H9 (cell line): ENCODE results near the gene BCCIP. TPM values are rescaled to one million over a fixed set of nuclear protein-coding genes. Genes with fewer than 3 reads are reported as not detected.

Source experiments
- DNase-seq: peaks from one replicate; pipeline ENCODE4 v3.0.0-alpha.2; 2017
- H2AFZ ChIP-seq: one replicate; pipeline ENCODE4 v1.6.1; 2013; ENCODE audit warnings: mild to moderate bottlenecking, low read length, control low read depth, moderate library complexity
- H2AK5ac ChIP-seq: 2 replicates; pipeline ENCODE4 v1.6.1; 2013; ENCODE audit warnings: low read length, control low read depth, mixed read lengths; ENCODE audit not compliant: insufficient read length
- H2BK120ac ChIP-seq: one replicate; pipeline ENCODE4 v1.6.1; 2013; ENCODE audit warnings: low read depth, mild to moderate bottlenecking, low read length, control low read depth, inconsistent platforms; ENCODE audit not compliant: poor library complexity, severe bottlenecking
- H2BK12ac ChIP-seq: 2 replicates; pipeline ENCODE4 v1.6.1; 2013; ENCODE audit warnings: low read length, control low read depth, mixed read lengths, low read depth; ENCODE audit not compliant: insufficient read length
- H2BK15ac ChIP-seq: 2 replicates; pipeline ENCODE4 v1.6.1; 2013; ENCODE audit warnings: low read depth, low read length, control low read depth
- H2BK20ac ChIP-seq: one replicate; pipeline ENCODE4 v1.6.1; 2013; ENCODE audit warnings: low read depth, mild to moderate bottlenecking, low read length, control low read depth, inconsistent platforms; ENCODE audit not compliant: poor library complexity, severe bottlenecking
- H2BK5ac ChIP-seq: 2 replicates; pipeline ENCODE4 v1.6.1; 2013; ENCODE audit warnings: low read length, control low read depth, mixed read lengths; ENCODE audit not compliant: insufficient read length
- H3K14ac ChIP-seq: 2 replicates; pipeline ENCODE4 v1.6.1; 2013; ENCODE audit warnings: low read length, control low read depth; ENCODE audit not compliant: insufficient read depth
- H3K18ac ChIP-seq: 2 replicates; pipeline ENCODE4 v1.6.1; 2013; ENCODE audit warnings: low read depth, mild to moderate bottlenecking, mixed read lengths, low read length, control low read depth; ENCODE audit not compliant: insufficient read length
- H3K23ac ChIP-seq: 2 replicates; pipeline ENCODE4 v1.6.1; 2013; ENCODE audit warnings: low read length, control low read depth, mixed read lengths, low read depth; ENCODE audit not compliant: insufficient read length
- H3K23me2 ChIP-seq: 2 replicates; pipeline ENCODE4 v1.6.1; 2013; ENCODE audit warnings: low read depth, mild to moderate bottlenecking, mixed read lengths, low read length, control low read depth; ENCODE audit not compliant: insufficient read length, poor library complexity, severe bottlenecking
- H3K27ac ChIP-seq: 2 replicates; pipeline ENCODE4 v1.5.1; 2013; ENCODE audit warnings: low read length, control low read depth, mixed read lengths, low read depth; ENCODE audit not compliant: insufficient read length
- H3K27me3 ChIP-seq: 2 replicates; pipeline ENCODE4 v1.6.1; 2013; ENCODE audit warnings: low read length, control low read depth, inconsistent platforms; ENCODE audit not compliant: insufficient read depth
- H3K4ac ChIP-seq: 2 replicates; pipeline ENCODE4 v1.6.1; 2013; ENCODE audit warnings: low read depth, mild to moderate bottlenecking, control low read depth, inconsistent platforms, low read length, moderate library complexity
- H3K4me1 ChIP-seq: 2 replicates; pipeline ENCODE4 v1.6.1; 2013; ENCODE audit warnings: low read length, control low read depth, inconsistent platforms; ENCODE audit not compliant: insufficient read depth
- H3K4me2 ChIP-seq: 2 replicates; pipeline ENCODE4 v1.6.1; 2013; ENCODE audit warnings: low read length, control low read depth, mixed read lengths; ENCODE audit not compliant: insufficient read length, insufficient read depth
- H3K56ac ChIP-seq: 2 replicates; pipeline ENCODE4 v1.6.1; 2013; ENCODE audit warnings: low read depth, mild to moderate bottlenecking, mixed read lengths, low read length, control low read depth; ENCODE audit not compliant: insufficient read length
- H3K79me1 ChIP-seq: 2 replicates; pipeline ENCODE4 v1.6.1; 2013; ENCODE audit warnings: low read depth, mild to moderate bottlenecking, moderate library complexity, low read length, control low read depth, inconsistent platforms; ENCODE audit not compliant: insufficient read depth, poor library complexity, severe bottlenecking
- H3K79me2 ChIP-seq: 2 replicates; pipeline ENCODE4 v1.6.1; 2013; ENCODE audit warnings: low read length, control low read depth, inconsistent platforms; ENCODE audit not compliant: insufficient read depth
- H3K9ac ChIP-seq: 2 replicates; pipeline ENCODE4 v1.6.1; 2013; ENCODE audit warnings: low read length, control low read depth, mixed read lengths; ENCODE audit not compliant: insufficient read length; ENCODE audit errors: extremely low read depth
- H3K9me3 ChIP-seq: one replicate; pipeline ENCODE4 v1.6.1; 2013; ENCODE audit warnings: low read depth, low read length, inconsistent platforms; ENCODE audit not compliant: control insufficient read depth
- H3T11ph ChIP-seq: one replicate; pipeline ENCODE4 v1.6.1; 2013; ENCODE audit warnings: mild to moderate bottlenecking, low read length, control low read depth, inconsistent platforms
- H4K20me1 ChIP-seq: one replicate; pipeline ENCODE4 v1.6.1; 2013; ENCODE audit not compliant: control insufficient read depth, insufficient read length, insufficient read depth
- H4K5ac ChIP-seq: 2 replicates; pipeline ENCODE4 v1.6.1; 2013; ENCODE audit warnings: low read depth, mild to moderate bottlenecking, mixed read lengths, low read length, control low read depth; ENCODE audit not compliant: insufficient read length
- H4K8ac ChIP-seq: replicated peaks from 2 replicates; pipeline ENCODE4 v1.6.1; 2013; ENCODE audit warnings: low read length, control low read depth, mixed read lengths, low read depth; ENCODE audit not compliant: insufficient read length
- H4K91ac ChIP-seq: 2 replicates; pipeline ENCODE4 v1.6.1; 2013; ENCODE audit warnings: low read depth, mild to moderate bottlenecking, moderate library complexity, mixed read lengths, low read length, control low read depth; ENCODE audit not compliant: insufficient read length
- H3K27ac Mint-ChIP-seq, 3 experiments: 2 replicates in 2 of 3; 3 replicates in 1 of 3; pipeline ENCODE4 v1.8.0; 2020 to 2021; ENCODE audit warnings: mixed read lengths in 3 of 3, mild to moderate bottlenecking in 1 of 3, moderate library complexity in 1 of 3
- H3K27me3 Mint-ChIP-seq: 2 replicates; pipeline ENCODE4 v1.8.0; 2021; ENCODE audit warnings: low read depth, mild to moderate bottlenecking, moderate library complexity, mixed read lengths
- H3K36me3 Mint-ChIP-seq, 3 experiments: 2 replicates in 2 of 3; 3 replicates in 1 of 3; pipeline ENCODE4 v1.8.0; 2020 to 2021; ENCODE audit warnings: low read depth in 3 of 3, mixed read lengths in 3 of 3; ENCODE audit not compliant: insufficient read depth in 1 of 3
- H3K4me1 Mint-ChIP-seq, 2 experiments: 2 replicates each; pipeline ENCODE4 v1.8.0; 2020; ENCODE audit warnings: mixed read lengths in 2 of 2
- H3K4me3 Mint-ChIP-seq, 2 experiments: 2 replicates in 1 of 2; 3 replicates in 1 of 2; pipeline ENCODE4 v1.8.0; 2020 to 2021; ENCODE audit warnings: mild to moderate bottlenecking in 2 of 2, mixed read lengths in 2 of 2, moderate library complexity in 1 of 2
- H3K9me3 Mint-ChIP-seq, 2 experiments: 2 replicates in 1 of 2; 3 replicates in 1 of 2; pipeline ENCODE4 v1.8.0; 2020; ENCODE audit warnings: mild to moderate bottlenecking in 2 of 2, mixed read lengths in 2 of 2, moderate library complexity in 1 of 2
- CTCF ChIP-seq: fragments of 200-600 bp; sonication (generic); conservative IDR thresholded peaks from 3 replicates; pipeline ENCODE4 v1.8.0; 2021; ENCODE audit warnings: antibody characterized with exemption, mild to moderate bottlenecking
- WGBS: extraction: QIAGEN DNeasy Blood & Tissue Kit; methylation state at CpG from one replicate; pipeline ENCODE4 v1.1.7; 2013; ENCODE audit warnings: missing lambda C conversion rate, low lambda C conversion rate, mixed read lengths; ENCODE audit not compliant: insufficient read length; ENCODE audit errors: extremely low coverage; 5-methylcytosine and 5-hydroxymethylcytosine counted together
- total RNA-seq: library from RNA; stranded (reverse); gene quantifications from 2 replicates; pipeline ENCODE4 v1.2.1, GENCODE V29; 2021

BCCIP gene
- total RNA-seq, 1 experiment from 2014 or later: 119 TPM

- H3K4me1 Mint-ChIP-seq: no peaks in the 10 kb centered on the region
- no peak for DNase-seq
These were observed 25.5 kb downstream of the BCCIP start for GRCh38 chr10:125848857-125849256.

More at GRCh38 chr10:125848857-125849256, 25.5 kb downstream of the BCCIP start:
- no peak for TF ChIP-seq CTCF
- Histone ChIP-seq H2BK20ac (no peak overlapping the region), H3K4me2 (no peak overlapping the region), H3K9me3 (no peaks in the 10 kb centered on the region), H2BK12ac (no peak overlapping the region), H3K4me1 (no peaks in the 10 kb centered on the region), H3K9ac (no peak overlapping the region), H3K18ac (no peak overlapping the region), H2AFZ (no peak overlapping the region), H3K4ac (no peak overlapping the region), H4K20me1 (peaks cover 2% of the 10 kb centered on the region), H3K79me1 (no peaks in the 10 kb centered on the region), H3K27ac (no peak overlapping the region), H4K5ac (no peak overlapping the region), H3K27me3 (no peaks in the 10 kb centered on the region), H3K79me2 (no peaks in the 10 kb centered on the region), H4K91ac (no peak overlapping the region), H2AK5ac (no peak overlapping the region), H2BK120ac (no peak overlapping the region), H3K56ac (no peak overlapping the region), H4K8ac (no peak overlapping the region), H3K14ac (no peak overlapping the region), H3K23ac (no peak overlapping the region), H3K23me2 (no peaks in the 10 kb centered on the region), H2BK15ac (no peak overlapping the region), H2BK5ac (no peak overlapping the region), H3T11ph (no peak overlapping the region)
- no peaks in the 10 kb centered on the region for H3K9me3 Mint-ChIP-seq
- H3K36me3 Mint-ChIP-seq: peaks cover 15 to 42% (median 30%) of the 10 kb centered on the region in 3 experiments
- H3K4me3 Mint-ChIP-seq: no peak overlapping the region
- H3K27ac Mint-ChIP-seq: 0 out of 7 replicates have a peak overlapping the region, but pooled peaks of 1 of the 3 experiments have one; percentile 79
- no CpG with 5 or more reads among the region's 2 CpGs for WGBS
- H3K27me3 Mint-ChIP-seq: no peaks in the 10 kb centered on the region
